ENCODE results near the gene ATG13. TPM values are rescaled to one million over a fixed set of nuclear protein-coding genes. Genes with fewer than 3 reads are reported as not detected.

Gene ATG13
- total and polyA plus RNA-seq, 2 of the 8 experiments (the other 6 are each of a cell fraction or from before 2014, with no cell fraction given): 65.0 to 77.4 TPM

GRCh38 chr11:46664612-46665011 lies 47.3 kb downstream of the ATG13 start (continued):
- TF ChIP-seq FOSL1 (IDR thresholded peaks at IDR 0.05; ENCODE audit: insufficient read depth, low read depth, low read length): no peak
- no peak for TF ChIP-seq TCF12 (IDR thresholded peaks at IDR 0.05; ENCODE audit: low read depth, low read length)
- TF ChIP-seq ATF2 (IDR thresholded peaks at IDR 0.05; ENCODE audit: low read length): no peak

All from H1 (cell line).